ENCODE data around the gene CEP70.
"Not testable (repeated sequence)": the region's sequence is repeated elsewhere in the genome, so short reads cannot be mapped to it uniquely, and the experiment has no call there.

CEP70 gene, protein sequence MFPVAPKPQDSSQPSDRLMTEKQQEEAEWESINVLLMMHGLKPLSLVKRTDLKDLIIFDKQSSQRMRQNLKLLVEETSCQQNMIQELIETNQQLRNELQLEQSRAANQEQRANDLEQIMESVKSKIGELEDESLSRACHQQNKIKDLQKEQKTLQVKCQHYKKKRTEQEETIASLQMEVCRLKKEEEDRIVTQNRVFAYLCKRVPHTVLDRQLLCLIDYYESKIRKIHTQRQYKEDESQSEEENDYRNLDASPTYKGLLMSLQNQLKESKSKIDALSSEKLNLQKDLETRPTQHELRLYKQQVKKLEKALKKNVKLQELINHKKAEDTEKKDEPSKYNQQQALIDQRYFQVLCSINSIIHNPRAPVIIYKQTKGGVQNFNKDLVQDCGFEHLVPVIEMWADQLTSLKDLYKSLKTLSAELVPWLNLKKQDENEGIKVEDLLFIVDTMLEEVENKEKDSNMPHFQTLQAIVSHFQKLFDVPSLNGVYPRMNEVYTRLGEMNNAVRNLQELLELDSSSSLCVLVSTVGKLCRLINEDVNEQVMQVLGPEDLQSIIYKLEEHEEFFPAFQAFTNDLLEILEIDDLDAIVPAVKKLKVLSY
- 17.1 to 19.5 reads per million in 2 donors for total RNA-seq

GRCh38 chr3:138594150-138594934 is at the start of gene CEP70:
Gene CEP70, minus strand, starts transcription at chr3:138594260. Its CDS starts 21,333 bp downstream, at chr3:138572927.
- peak; percentile 86 for DNase-seq

- DNase-seq = no peak
Measured at GRCh38 chr3:138642927-138643253, 48.8 kb upstream of the CEP70 start.

- DNase-seq = no peak
Measured at GRCh38 chr3:138642226-138642926, 48.3 kb upstream of the CEP70 start.

DNA sequence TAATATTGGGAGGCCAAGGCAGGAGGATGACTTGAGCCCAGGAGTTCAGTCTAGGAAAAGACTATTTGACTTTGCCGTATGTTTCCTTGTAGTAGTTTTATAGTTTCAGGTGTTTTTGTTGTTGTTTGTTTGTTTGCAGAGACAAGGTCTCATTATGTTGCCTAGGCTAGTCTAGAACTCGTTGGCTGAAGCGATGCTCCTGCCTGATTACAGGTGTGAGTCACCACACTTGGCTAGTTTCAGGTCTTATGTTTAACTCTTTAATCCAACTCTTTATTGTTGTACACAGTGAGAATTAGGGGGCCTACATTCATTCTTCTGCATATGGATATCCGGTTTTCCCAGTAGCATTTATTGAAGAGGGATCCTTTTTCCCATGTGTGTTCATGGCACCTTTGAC is 46.5 kb upstream of the CEP70 start:
- DNase-seq = no peak

DNA sequence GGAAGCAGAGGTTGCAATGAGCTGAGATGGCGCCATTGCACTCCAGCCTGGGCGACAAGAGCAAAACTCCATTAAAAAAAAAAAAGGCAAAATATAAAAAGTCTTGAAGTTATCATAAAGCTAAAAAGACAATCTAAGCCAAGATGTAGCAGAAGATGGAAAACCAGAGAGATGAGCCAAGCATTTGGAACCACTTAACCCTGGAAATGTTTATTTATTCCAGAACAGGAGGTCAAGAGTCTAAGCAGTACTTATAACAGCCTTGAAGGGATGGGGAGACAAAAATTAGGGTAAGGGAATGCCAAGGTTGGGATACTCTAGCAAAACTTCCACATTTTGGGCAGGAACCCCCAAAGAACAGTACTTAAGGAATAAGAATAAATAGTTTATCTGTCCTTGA is 44.6 kb upstream of the CEP70 start:
- no peak for DNase-seq

DNA sequence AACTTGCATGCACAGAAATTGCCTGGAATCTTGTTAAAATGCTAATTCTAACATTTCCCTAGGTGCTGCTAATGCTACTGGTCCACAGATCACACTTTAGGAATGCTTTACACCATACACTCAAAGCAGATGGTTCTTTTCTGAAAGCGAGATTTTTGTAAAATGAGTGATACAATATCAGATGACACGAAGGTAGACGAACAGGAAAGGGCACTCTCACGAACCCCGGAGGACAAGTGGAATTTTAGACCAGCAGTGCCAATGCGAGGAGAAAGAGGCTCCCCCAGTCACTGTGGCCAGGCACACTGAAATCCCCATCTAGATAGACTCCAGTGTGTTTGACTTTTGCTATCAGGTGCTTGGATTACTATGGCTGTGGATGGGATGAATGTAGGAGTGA is 35.5 kb upstream of the CEP70 start:
- DNase-seq = no peak

DNA sequence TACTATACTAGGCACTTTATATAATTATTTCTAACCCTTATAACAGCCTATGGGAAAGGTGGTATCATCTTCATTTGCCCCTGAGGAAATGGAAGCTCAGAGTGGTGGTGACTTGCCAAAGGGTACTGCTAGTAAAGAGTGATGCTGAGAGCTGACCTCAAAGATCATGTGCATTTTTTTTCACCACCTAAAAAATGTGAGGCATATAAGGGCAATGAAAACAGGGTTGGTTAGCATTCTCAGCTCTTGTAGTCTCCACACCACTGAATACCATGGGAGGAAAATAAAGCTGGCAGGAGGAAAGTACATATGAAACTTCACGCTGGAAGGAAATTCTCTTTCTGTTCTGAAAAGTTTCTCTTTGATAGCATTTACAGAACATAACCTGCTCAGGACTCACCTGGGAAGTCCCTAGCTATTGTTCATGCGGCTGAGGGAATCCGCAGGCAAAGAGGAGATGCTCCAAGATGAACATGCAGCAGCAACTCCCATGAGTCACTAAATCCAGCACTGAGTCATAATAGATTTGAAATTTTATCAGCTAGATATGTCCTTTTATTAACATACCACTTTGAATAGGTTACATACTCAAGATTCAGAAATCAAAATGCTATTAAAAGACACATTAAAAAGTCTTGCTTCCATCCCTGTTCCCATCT is 31.8 kb upstream of the CEP70 start:
- no peak for DNase-seq

DNA sequence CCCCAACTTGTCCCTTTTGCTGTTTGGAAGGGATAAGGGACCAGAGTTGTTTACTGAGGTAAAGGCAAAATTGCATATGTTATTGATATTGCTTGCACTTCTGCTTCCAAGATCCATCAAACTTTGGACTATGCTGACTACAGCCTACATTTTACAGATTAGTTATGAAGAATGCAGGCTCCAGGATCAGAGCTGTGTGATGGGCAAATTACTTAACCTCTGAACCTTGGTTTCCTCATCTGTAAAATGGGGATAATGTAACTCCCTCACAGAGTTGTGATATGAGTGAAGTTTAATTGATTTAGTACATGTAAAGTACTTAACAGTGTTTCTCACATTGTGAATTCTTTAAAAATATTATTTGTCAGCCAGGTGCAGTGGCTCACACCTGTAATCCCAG is 30.5 kb upstream of the CEP70 start:
- no peak for DNase-seq

DNA sequence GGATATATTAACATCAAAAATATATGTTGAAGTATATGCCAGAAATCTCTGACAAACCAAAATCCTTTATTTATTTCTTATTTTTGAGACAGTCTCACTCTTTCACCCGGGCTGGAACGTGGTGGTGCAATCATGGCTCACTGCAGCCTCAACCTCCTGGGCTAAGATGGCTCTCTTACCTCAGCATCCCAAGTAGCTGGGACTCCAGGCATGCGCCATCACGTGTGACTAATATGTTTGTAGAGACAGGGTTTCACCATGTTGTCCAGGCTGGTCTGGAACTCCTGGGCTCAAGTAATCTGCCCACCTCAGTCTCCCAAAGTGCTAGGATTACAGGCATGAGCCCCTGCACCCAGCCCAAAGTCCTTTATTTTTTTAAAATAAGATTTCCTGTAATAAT is 26.4 kb upstream of the CEP70 start:
- no peak for DNase-seq

GRCh38 chr3:138615462-138615861 is 21.4 kb upstream of the CEP70 start:
- no peak for DNase-seq

DNA sequence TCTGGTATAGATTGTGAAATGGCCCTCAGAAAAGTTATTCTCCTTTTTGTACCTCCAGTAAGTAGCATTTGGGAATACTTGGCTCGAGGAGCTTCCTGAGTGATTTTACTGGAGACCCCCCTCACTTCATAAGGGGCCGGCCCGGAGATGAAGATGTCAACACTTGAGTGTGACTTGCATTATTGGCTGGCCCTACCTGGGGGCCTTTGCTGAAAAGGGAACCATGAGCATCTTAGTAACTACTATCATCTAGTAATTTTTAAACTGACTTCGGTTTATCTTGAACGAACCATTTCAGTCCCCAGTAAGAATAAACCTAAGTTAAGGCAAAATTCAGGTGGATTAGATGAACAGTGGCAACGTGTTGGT is 15.8 kb upstream of the CEP70 start:
- DNase-seq = no peak

DNA sequence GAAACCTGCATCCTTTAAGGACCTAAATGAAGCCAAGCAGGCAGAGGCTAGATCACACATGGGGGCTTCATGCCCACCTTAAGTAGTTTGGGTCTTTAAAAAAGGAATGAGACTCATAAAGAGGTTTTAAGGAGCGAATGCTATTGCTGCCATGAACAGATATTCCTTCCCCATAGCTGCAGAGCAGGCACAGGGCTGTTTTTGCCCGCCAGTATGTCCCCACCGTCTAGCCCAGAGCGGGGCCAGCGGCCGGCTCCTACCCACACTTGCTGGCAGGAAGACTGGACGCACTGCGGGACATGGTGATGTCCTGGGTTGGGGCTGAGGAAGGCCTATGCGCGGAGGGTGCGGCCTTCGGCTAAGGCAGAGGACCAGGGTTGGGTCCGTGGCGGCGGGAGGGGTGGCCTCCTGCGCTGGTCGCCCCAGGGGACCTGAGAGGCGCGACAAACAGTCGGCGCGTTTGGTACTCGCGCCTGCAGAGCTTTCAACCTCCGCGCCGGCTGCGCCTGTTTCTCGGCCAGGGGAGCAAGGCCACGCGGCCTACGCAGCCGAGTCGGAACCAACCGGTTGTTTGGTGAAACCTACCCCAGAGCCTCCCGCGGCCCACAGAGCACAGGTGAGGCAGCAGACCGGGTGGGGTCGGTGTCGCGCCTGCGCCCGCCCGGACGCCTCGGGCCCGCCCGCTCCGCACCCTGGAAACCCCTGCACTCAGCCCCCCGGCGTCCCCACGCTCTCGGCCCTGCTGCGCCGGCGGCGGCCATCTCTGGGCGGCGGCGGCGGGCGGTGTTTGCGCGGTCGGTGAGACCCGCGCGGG is 14.5 kb upstream of the CEP70 start, which contains the start of gene FAIM:
FAIM (plus strand) TSS at position 450 of the 814 bp plus-strand sequence. CDS start 10,956 bp downstream, outside the sequence.
- DNase-seq = peak; percentile 45

DNA sequence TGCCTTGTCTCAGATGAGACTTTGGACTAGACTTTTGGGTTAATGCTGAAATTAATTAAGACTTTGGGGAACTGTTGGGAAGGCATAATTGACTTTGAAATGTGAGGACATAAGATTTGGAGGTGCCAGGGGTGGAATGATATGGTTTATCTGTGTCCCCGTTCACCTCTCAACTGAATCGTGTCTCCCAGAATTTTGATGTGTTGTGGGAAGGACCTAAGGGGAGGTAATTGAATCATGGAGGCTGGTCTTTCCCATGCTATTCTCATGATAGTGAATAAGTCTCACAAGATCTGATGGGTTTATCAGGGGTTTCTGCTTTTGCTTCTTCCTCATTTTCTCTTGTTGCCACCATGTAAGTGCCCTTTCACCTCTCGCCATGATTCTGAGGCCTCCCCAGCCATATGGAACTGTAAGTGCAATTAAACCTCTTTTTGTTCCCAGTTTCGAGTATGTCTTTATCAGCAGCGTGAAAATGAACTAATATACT is 10.1 kb upstream of the CEP70 start:
- DNase-seq = not testable (repeated sequence)

DNA sequence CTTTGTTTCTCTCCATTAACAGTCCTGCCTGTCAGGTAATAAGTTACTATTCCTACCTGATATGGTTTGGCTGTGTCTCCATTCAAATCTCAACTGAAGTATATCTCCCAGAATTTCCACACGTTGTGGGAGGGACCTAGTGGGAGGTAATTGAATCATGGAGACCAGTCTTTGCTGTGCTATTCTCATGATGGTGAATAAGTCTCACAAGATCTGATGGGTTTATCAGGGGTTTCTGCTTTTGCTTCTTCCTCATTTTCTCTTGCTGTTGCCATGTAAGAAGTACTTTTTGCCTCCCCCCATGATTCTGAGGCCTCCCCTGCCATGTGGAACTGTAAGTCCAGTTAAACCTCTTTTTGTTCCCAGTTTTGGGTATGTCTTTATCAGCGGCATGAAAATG is 7.6 kb upstream of the CEP70 start:
- not testable (repeated sequence) for DNase-seq

- no peak for DNase-seq
Measured at GRCh38 chr3:138600100-138600745, 6.2 kb upstream of the CEP70 start.

GRCh38 chr3:138598534-138598933 is 4.5 kb upstream of the CEP70 start:
- no peak for DNase-seq

DNA sequence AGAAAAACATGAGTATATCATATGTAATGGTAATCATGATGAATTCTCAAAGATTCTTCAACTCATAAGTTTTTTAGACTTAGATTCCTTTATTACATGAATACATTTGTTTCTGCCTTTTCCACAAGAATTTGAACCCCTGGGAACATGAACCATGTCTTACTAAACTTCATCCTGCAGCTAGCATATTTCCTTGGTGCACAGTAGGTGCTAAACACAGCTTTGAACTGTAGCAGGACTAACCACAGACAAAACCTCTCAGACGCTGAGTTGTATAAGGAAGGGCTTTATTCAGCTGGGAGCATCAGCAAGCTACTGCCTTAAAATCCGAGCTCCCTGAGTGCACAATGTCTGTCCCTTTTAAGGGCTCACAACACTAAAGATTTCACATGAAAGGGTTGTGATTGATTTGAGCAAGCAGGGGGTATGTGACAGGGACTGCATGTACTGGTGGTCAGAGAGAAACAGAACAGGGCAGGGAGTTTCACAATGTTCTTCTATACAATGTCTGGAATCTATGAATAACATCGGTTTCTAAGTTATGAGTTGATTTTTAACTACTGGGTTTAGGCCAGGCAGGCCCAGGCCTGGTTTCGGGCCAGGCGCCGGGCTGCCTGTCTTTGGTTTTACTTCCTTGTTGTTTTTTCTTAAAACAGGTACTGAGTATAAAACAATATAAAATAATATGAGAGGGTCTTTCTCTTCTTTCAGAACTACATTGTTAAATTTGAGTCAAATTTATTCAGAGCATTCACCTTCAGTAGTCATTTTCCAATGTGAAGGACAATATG is 3.3 kb upstream of the CEP70 start:
- DNase-seq = not testable (repeated sequence)

DNA sequence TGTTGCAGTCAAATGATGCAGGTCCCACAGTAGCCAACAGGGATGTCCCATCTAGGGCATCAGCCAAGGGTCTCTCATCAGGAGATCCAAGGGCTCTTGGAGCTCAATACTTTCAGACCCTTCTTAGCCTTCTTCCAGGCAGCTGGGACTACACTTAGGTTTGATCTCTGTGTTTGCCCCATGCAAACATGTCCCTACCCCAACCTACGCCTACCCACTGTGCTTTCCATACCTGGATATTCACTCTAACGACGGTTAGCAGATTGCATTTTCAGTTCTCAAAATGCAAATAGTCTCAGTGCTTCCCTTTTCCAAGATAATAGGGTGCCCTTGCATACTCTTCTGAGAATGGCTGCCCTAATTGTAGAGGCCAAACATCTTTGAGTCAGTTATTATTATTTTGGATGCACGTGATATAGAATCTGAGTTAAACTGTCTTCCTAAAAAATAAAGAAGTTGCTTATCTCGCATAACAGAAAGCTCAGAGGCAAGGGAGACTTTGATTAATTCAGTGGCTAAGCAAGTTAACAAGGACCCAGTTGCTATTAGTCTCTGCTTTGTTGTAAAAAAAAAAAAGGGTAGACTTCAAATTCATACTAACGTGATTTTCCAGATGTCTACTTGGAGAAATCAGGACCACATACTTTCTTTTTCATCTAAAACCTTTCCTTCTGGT is 1.0 kb upstream of the CEP70 start:
- DNase-seq = no peak

DNA sequence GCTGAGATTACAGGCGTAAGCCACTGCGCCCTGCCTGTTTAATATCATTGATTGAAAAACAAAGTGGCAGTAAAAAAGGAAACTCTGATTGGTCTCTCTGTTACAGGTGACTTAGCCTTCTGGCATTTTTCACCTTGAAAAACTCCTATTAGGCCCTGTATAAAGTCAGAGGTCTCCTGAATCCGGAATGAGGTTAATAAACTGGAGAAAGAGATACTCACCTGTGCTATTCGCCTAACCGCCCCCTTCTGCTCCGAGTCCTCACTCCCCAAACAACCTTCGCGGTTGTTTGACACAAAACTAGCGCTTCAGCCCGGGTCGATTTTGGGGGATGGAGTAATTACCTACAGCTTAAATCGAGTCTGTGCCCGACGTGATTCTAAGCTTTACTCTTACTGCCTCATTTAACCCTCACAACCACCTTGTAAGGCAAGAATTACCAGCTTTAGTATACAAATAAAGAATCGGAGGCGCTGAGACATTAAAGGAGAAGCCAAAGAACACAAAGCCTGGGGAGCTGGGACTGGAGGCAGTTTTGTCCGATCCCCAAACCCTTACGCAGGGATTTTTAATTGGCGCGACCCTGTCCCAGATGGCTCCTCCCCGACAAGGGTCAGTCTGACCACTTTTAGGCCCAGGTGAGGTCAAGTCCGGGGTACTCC is 441 bp downstream of the CEP70 start:
- no peak for DNase-seq

Measured in T-helper 9 cell (primary cell).